ENCODE data around the gene RIPOR2. TPM values are rescaled to one million over a fixed set of nuclear protein-coding genes. Genes with fewer than 3 reads are reported as not detected.

Gene RIPOR2
- total and polyA plus RNA-seq, 8 donors = 2.0 to 19.3 (median 9.4) TPM; not detected in 1

DNA sequence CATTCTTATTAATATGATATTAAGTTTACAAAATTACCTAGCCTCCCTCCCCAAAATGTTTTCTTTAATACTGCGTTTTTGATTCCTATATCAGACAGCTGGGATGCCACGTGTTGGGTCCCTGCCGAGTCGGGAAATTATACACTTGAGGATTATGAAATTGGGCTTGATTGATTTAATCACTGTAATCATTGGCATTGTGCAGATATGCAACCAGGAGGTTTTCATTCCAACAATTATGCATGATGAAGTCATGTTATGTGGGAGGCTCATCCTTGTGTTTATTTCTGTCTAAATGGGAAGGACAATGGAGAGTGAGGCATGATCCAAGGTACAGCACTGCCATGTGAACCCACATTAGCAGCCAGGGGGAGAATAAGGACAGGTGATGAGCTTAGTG lies 30.6 kb upstream of the RIPOR2 start:
- peaks cover 0 to 5% (median 0%) of the 10 kb centered on the region in 4 donors for H3K4me1 ChIP-seq
- intact Hi-C loops (cut with DNase I; ENCODE audit: low total_unique reads) = no loop called here
- no peaks in the 10 kb centered on the region for H3K36me3 ChIP-seq
- no peak overlapping the region for H3K4me3 ChIP-seq
- DNase-seq = no peak
- TF ChIP-seq EP300 (IDR thresholded peaks at IDR 0.05) (no peak), POLR2A (IDR thresholded peaks at IDR 0.05) (no peak), CTCF (IDR thresholded peaks at IDR 0.05) (no peak), POLR2AphosphoS5 (IDR thresholded peaks at IDR 0.05) (no peak)
- 86 to 97% (median 95%) methylated on average over 4 of the region's 4 CpGs for WGBS, 5 donors
- no peaks in the 10 kb centered on the region for H3K27me3 ChIP-seq
- H3K9me3 ChIP-seq = no peaks in the 10 kb centered on the region
- no peak overlapping the region for H3K27ac ChIP-seq

GRCh38 chr6:24963887-24964570 lies 28.3 kb upstream of the RIPOR2 start:
- H3K27ac ChIP-seq = peak overlapping the region in 1 of 5 donors; percentile 46
- peaks cover 0 to 11% (median 0%) of the 10 kb centered on the region in 4 donors for H3K4me1 ChIP-seq
- intact Hi-C loops (cut with DNase I; ENCODE audit: low total_unique reads) = no loop called here
- no peak overlapping the region for H3K4me3 ChIP-seq
- DNase-seq = peak in 1 of 2 donors; percentile 51
- H3K9me3 ChIP-seq = peaks cover 0 to 4% (median 0%) of the 10 kb centered on the region in 4 donors
- no peaks in the 10 kb centered on the region for H3K27me3 ChIP-seq
- 29 to 59% (median 49%) methylated on average over 6 of the region's 6 CpGs for WGBS, 5 donors
- H3K36me3 ChIP-seq = no peaks in the 10 kb centered on the region
- TF ChIP-seq POLR2A (IDR thresholded peaks at IDR 0.05) = no peak
- peak in 2 of 3 donors; percentile 26 to 61 for TF ChIP-seq POLR2AphosphoS5 (IDR thresholded peaks at IDR 0.05)

DNA sequence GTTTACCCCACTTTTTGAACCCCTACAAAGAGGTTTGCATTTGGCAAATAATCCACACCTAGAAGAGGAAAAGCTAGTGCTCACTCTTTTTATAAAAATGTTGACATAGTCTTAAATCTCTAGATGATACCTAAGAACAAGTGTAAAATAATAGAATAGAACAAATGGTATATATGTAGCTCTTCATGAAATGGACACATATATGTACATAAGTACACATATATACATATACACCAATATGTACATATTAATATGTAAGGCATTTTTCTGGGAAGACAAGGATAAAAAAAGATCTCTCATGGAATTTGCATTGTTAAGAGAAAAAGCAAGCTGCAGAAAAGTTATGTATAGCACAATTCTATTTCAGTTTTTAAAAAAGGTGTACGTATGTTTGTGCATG lies 27.6 kb upstream of the RIPOR2 start:
- no peaks in the 10 kb centered on the region for H3K36me3 ChIP-seq
- 56 to 88% (median 69%) methylated on average over 1 of the region's 1 CpG for whole genome bisulfite sequencing, 5 donors
- peaks cover 0 to 11% (median 0%) of the 10 kb centered on the region in 4 donors for H3K4me1 ChIP-seq
- TF ChIP-seq EP300 (IDR thresholded peaks at IDR 0.05) = no peak
- TF ChIP-seq POLR2A (IDR thresholded peaks at IDR 0.05) = no peak
- no peak for TF ChIP-seq POLR2AphosphoS5 (IDR thresholded peaks at IDR 0.05)
- no peak for TF ChIP-seq CTCF (IDR thresholded peaks at IDR 0.05)
- H3K9me3 ChIP-seq = peaks cover 0 to 4% (median 0%) of the 10 kb centered on the region in 4 donors
- no peaks in the 10 kb centered on the region for H3K27me3 ChIP-seq
- peak overlapping the region in 1 of 5 donors; percentile 46 for H3K27ac ChIP-seq
- no peak for DNase-seq
- H3K4me3 ChIP-seq = no peak overlapping the region
- intact Hi-C loops (cut with DNase I; ENCODE audit: low total_unique reads) = no loop called here

- intact Hi-C loops (cut with DNase I; ENCODE audit: low total_unique reads) = no loop called here
- TF ChIP-seq POLR2AphosphoS5 (IDR thresholded peaks at IDR 0.05) (no peak), EP300 (IDR thresholded peaks at IDR 0.05) (no peak), CTCF (IDR thresholded peaks at IDR 0.05) (no peak), POLR2A (IDR thresholded peaks at IDR 0.05) (no peak)
- Histone ChIP-seq H3K9me3 (peaks cover 0 to 4% (median 0%) of the 10 kb centered on the region in 4 donors), H3K27ac (no peak overlapping the region), H3K27me3 (no peaks in the 10 kb centered on the region), H3K4me1 (peaks cover 0 to 11% (median 0%) of the 10 kb centered on the region in 4 donors), H3K36me3 (no peaks in the 10 kb centered on the region), H3K4me3 (no peak overlapping the region)
- DNase-seq = no peak
- 72 to 89% (median 77%) methylated on average over 5 of the region's 5 CpGs for WGBS, 5 donors
These were observed 26.1 kb upstream of the RIPOR2 start for GRCh38 chr6:24961852-24962251.

DNA sequence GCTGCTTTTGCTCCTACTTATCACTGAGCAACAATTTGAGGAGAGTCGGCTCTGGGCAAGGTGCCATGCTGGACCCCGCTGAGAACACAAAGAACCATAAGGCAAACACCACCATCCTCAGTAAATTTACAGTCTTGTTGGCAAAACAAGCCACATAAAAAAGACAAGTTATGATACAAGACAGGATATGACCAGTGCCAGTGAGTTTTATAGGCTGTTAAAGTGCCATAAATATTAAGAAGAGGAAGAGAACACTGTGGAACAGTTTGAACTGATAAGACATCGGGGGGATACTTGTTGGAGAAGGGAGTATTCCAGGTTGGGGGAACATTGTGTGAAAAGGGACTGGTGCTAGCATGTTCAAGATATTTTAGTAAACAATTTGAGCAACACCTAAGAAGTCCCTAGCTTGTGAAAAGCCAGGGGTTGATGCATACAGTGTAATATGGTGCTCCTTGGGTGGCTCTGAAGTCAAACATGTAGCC lies 25.3 kb upstream of the RIPOR2 start:
- H3K27me3 ChIP-seq = no peaks in the 10 kb centered on the region
- 21 to 43% (median 31%) methylated on average over 3 of the region's 3 CpGs for WGBS, 5 donors
- intact Hi-C loops (cut with DNase I; ENCODE audit: low total_unique reads) = no loop called here
- TF ChIP-seq CTCF (IDR thresholded peaks at IDR 0.05) = no peak
- no peak for TF ChIP-seq POLR2AphosphoS5 (IDR thresholded peaks at IDR 0.05)
- TF ChIP-seq EP300 (IDR thresholded peaks at IDR 0.05) = no peak
- no peak for TF ChIP-seq POLR2A (IDR thresholded peaks at IDR 0.05)
- no peak overlapping the region for H3K27ac ChIP-seq
- H3K36me3 ChIP-seq = no peaks in the 10 kb centered on the region
- peaks cover 0 to 11% (median 0%) of the 10 kb centered on the region in 4 donors for H3K4me1 ChIP-seq
- H3K9me3 ChIP-seq = peaks cover 0 to 4% (median 0%) of the 10 kb centered on the region in 4 donors
- DNase-seq = peak; percentile 16 to 39
- no peak overlapping the region for H3K4me3 ChIP-seq

Data from stomach (tissue), 9 donors.